ENCODE data around the gene LAMB4. TPM values are rescaled to one million over a fixed set of nuclear protein-coding genes. Genes with fewer than 3 reads are reported as not detected.

Gene LAMB4
- total RNA-seq, 3 donors from 2014 or later (not counting 1 experiment from before 2014, with no cell fraction given) = not detected

DNA sequence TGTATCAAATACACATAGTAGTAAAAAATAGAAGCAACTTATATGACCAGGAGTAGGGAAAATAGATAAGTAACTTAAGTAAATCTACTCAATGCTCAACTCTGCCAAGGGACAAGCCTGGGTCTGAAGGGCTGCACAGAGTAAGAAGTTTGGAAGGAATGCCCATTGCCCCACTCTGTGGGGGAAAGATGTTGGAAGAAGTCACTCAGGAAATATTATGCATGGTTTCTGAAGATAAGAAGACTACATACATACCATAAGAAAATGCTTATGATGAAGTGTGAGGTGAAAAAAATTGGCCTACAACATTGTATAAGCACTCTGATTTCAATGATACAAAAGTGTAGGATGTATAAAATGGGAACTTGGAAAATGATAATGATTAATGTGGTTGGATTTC is 54.0 kb downstream of the LAMB4 start:
- no peak for ATAC-seq
- peaks cover 0 to 7% of the 10 kb centered on the region in 2 donors for H3K27me3 Mint-ChIP-seq (ENCODE audit: low read depth in 2 of 2)

DNA sequence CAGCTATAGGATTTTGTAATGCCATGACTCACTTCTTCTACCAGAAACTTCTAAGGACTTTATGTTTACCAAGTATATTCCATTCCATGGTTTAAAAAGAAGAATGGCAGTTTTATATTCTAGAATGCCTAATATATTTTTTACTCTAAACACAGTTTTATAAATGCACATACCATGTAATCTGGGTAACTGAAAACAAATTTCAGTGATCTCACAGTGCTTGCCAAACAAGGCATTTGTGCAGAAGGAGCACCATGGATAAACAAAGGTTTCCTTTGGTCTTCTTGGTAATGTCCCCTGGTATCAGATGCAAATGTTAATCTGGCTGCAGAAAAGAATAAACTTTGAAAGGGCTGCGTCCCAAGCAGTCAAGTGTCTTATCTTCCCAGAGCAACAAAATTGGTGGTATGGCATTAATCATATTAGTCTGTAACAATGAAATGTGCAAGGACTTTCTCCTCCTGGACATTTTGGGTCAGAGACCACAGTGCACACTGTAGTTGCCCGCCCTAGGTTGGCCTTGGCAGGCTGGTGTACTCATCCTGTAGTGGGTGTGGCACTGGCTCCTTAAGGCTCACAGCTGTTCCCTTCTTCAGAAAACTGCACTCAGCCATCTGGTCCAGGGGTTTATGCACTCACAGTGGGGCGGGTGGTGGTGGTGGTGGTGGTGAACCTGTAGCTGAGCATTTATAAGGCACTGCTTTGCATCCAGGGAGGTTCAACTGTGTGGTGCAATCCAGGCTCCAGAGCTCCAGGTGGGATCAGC is 56.7 kb downstream of the LAMB4 start:
- H3K9me3 ChIP-seq (ENCODE audit: control insufficient read depth, insufficient read depth, low read length) = no peaks in the 10 kb centered on the region
- TF ChIP-seq, protein P1, sequence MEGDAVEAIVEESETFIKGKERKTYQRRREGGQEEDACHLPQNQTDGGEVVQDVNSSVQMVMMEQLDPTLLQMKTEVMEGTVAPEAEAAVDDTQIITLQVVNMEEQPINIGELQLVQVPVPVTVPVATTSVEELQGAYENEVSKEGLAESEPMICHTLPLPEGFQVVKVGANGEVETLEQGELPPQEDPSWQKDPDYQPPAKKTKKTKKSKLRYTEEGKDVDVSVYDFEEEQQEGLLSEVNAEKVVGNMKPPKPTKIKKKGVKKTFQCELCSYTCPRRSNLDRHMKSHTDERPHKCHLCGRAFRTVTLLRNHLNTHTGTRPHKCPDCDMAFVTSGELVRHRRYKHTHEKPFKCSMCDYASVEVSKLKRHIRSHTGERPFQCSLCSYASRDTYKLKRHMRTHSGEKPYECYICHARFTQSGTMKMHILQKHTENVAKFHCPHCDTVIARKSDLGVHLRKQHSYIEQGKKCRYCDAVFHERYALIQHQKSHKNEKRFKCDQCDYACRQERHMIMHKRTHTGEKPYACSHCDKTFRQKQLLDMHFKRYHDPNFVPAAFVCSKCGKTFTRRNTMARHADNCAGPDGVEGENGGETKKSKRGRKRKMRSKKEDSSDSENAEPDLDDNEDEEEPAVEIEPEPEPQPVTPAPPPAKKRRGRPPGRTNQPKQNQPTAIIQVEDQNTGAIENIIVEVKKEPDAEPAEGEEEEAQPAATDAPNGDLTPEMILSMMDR (IDR thresholded peaks at IDR 0.05) = no peak
- H3K27me3 ChIP-seq (ENCODE audit: control insufficient read depth, insufficient read depth, low read length) = no peaks in the 10 kb centered on the region
- Mint-ChIP-seq H3K4me1 (no peaks in the 10 kb centered on the region), H3K27ac (no peak overlapping the region), H3K36me3 (no peaks in the 10 kb centered on the region), H3K27me3 (ENCODE audit: low read depth in 2 of 2) (peaks cover 0 to 12% of the 10 kb centered on the region in 2 donors), H3K4me3 (no peak overlapping the region), H3K9me3 (no peaks in the 10 kb centered on the region)
- 92% methylated on average over 3 of the region's 3 CpGs for WGBS (ENCODE audit: insufficient coverage)
- DNase-seq (no peak), ATAC-seq (no peak)
- intact Hi-C loops (cut with micrococcal nuclease) = no loop called here
- H3K36me3 ChIP-seq (ENCODE audit: control insufficient read depth, insufficient read depth, low read length) = no peaks in the 10 kb centered on the region
- H3K27ac ChIP-seq (ENCODE audit: low read length) = no peak overlapping the region
- no peak overlapping the region for H3K4me3 ChIP-seq (ENCODE audit: low read length)
- no peaks in the 10 kb centered on the region for H3K4me1 ChIP-seq (ENCODE audit: control insufficient read depth, insufficient read depth, low read length)

More for the DNA sequence above, 54.0 kb downstream of the LAMB4 start:
- H3K36me3 Mint-ChIP-seq = no peaks in the 10 kb centered on the region
- Histone ChIP-seq H3K9me3 (ENCODE audit: control insufficient read depth, insufficient read depth, low read length) (no peaks in the 10 kb centered on the region), H3K36me3 (ENCODE audit: control insufficient read depth, insufficient read depth, low read length) (no peaks in the 10 kb centered on the region), H3K27me3 (ENCODE audit: control insufficient read depth, insufficient read depth, low read length) (no peaks in the 10 kb centered on the region), H3K27ac (ENCODE audit: low read length) (no peak overlapping the region), H3K4me1 (ENCODE audit: control insufficient read depth, insufficient read depth, low read length) (no peaks in the 10 kb centered on the region), H3K4me3 (ENCODE audit: low read length) (no peak overlapping the region)
- DNase-seq = no peak
- intact Hi-C loops (cut with micrococcal nuclease) = no loop called here
- H3K4me1 Mint-ChIP-seq = no peaks in the 10 kb centered on the region
- no peaks in the 10 kb centered on the region for H3K9me3 Mint-ChIP-seq
- no peak overlapping the region for H3K27ac Mint-ChIP-seq
- TF ChIP-seq, protein P1 (IDR thresholded peaks at IDR 0.05) = no peak
- no peak overlapping the region for H3K4me3 Mint-ChIP-seq

DNA sequence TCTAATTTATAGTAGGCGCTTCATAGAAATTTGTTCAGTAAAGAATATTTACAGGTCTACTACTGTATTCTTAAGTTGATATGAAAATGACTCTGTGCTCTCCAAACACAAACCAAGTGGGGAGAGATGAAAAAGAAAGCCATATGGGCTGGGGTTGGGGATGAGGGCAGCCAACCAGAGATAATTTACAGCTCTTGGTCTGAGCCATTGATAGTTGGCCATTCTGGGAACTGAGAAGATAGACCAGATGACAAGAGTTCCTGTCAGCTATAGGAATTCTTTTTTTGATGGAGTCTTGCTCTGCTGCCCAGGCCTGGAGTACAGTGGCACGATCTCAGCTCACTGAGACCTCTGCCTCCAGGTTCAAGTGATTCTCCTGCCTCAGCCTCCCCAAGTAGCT is 57.4 kb downstream of the LAMB4 start:
- intact Hi-C loops (cut with micrococcal nuclease) = no loop called here
- no peaks in the 10 kb centered on the region for H3K9me3 ChIP-seq (ENCODE audit: control insufficient read depth, insufficient read depth, low read length)
- no peaks in the 10 kb centered on the region for H3K27me3 ChIP-seq (ENCODE audit: control insufficient read depth, insufficient read depth, low read length)
- H3K9me3 Mint-ChIP-seq = no peaks in the 10 kb centered on the region
- TF ChIP-seq, protein P1 (IDR thresholded peaks at IDR 0.05) = no peak
- H3K36me3 ChIP-seq (ENCODE audit: control insufficient read depth, insufficient read depth, low read length) = no peaks in the 10 kb centered on the region
- H3K36me3 Mint-ChIP-seq = no peaks in the 10 kb centered on the region
- H3K4me3 Mint-ChIP-seq = no peak overlapping the region
- no peak overlapping the region for H3K4me3 ChIP-seq (ENCODE audit: low read length)
- DNase-seq (no peak), ATAC-seq (no peak)
- no peak overlapping the region for H3K27ac ChIP-seq (ENCODE audit: low read length)
- H3K27me3 Mint-ChIP-seq (ENCODE audit: low read depth in 2 of 2) = peaks cover 0 to 12% of the 10 kb centered on the region in 2 donors
- H3K4me1 ChIP-seq (ENCODE audit: control insufficient read depth, insufficient read depth, low read length) = no peaks in the 10 kb centered on the region
- no peaks in the 10 kb centered on the region for H3K4me1 Mint-ChIP-seq
- no peak overlapping the region for H3K27ac Mint-ChIP-seq
- WGBS (ENCODE audit: insufficient coverage) = 92% methylated on average over 1 of the region's 2 CpGs

DNA sequence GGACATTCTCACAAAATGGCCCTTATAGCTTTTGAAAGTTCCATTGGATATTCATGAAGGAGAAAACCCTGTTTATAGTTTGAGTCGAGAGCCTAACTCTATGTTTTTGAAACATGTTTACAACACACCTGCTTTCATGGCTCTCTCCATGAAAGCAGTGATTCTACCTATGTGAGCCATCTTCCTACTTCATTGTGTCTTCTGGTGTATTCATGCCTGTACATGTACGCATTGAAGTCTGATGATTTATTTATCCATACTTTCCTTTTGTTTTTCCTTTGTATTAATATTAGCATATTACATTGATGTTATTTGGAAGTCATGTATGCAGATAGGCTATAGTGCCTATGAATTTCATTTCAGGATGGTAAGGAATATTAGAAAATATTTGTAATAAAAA is 58.0 kb downstream of the LAMB4 start:
- Mint-ChIP-seq H3K27me3 (ENCODE audit: low read depth in 2 of 2) (peaks cover 0 to 12% of the 10 kb centered on the region in 2 donors), H3K4me3 (no peak overlapping the region), H3K36me3 (no peaks in the 10 kb centered on the region), H3K9me3 (no peaks in the 10 kb centered on the region), H3K27ac (no peak overlapping the region), H3K4me1 (no peaks in the 10 kb centered on the region)
- Histone ChIP-seq H3K36me3 (ENCODE audit: control insufficient read depth, insufficient read depth, low read length) (no peaks in the 10 kb centered on the region), H3K9me3 (ENCODE audit: control insufficient read depth, insufficient read depth, low read length) (no peaks in the 10 kb centered on the region), H3K27ac (ENCODE audit: low read length) (no peak overlapping the region), H3K4me1 (ENCODE audit: control insufficient read depth, insufficient read depth, low read length) (no peaks in the 10 kb centered on the region), H3K27me3 (ENCODE audit: control insufficient read depth, insufficient read depth, low read length) (no peaks in the 10 kb centered on the region), H3K4me3 (ENCODE audit: low read length) (no peak overlapping the region)
- ATAC-seq (no peak), DNase-seq (no peak)
- 77% methylated on average over 1 of the region's 2 CpGs for WGBS (ENCODE audit: insufficient coverage)
- TF ChIP-seq, protein P1 (IDR thresholded peaks at IDR 0.05) = no peak
- intact Hi-C loops (cut with micrococcal nuclease) = no loop called here
